H1 (cell line): ENCODE results near the gene ARHGAP25. TPM values are rescaled to one million over a fixed set of nuclear protein-coding genes. Genes with fewer than 3 reads are reported as not detected.

Experiments
- HDAC2 ChIP-seq, 2 experiments: fragments of 300-600 bp in 1 of 2; sonication (generic) in 1 of 2; IDR thresholded peaks; 2 replicates each; pipeline ENCODE4 v1.6.1; 2011 to 2012; ENCODE audit warnings: low read depth in 2 of 2, low read length in 2 of 2, mild to moderate bottlenecking in 2 of 2, moderate library complexity in 2 of 2, borderline replicate concordance in 1 of 2, inconsistent platforms in 1 of 2
- HDAC6 ChIP-seq: IDR thresholded peaks from one replicate; pipeline ENCODE4 v1.7.1; 2012; ENCODE audit warnings: low read depth, mild to moderate bottlenecking, inconsistent platforms, low read length, moderate library complexity
- KDM1A ChIP-seq: fragments of 200-600, 300-600 bp; sonication (generic); IDR thresholded peaks from 2 replicates; pipeline ENCODE4 v1.7.1; 2016; ENCODE audit warnings: mild to moderate bottlenecking, low read length, borderline replicate concordance
- TBP ChIP-seq: IDR thresholded peaks from 2 replicates; pipeline ENCODE4 v1.6.1; 2011; ENCODE audit warnings: low read depth, low read length, improper control_type of control experiment
- polyA plus RNA-seq, 7 experiments: library from polyadenylated mRNA; depleted of rRNA in 3 of 7; stranded (reverse) in 5 of 7; unstranded in 2 of 7; fragments of >200 nt in 5 of 7; fragments of 200-250 nt in 2 of 7; gene quantifications; 1 replicate in 5 of 7; 2 replicates in 1 of 7; 4 replicates in 1 of 7; pipeline versions ENCODE4 v1.2.1 to v1.2.3, GENCODE V29; 2011 to 2013; ENCODE audit warnings: missing spikeins in 2 of 7, mixed read lengths in 2 of 7
- total RNA-seq: library from RNA; stranded (reverse); fragmentation: NEBNext Ultra II Directional; extraction: Animal tissue kit (Norgen Biotek cat#: 25700); gene quantifications from 2 replicates; pipeline ENCODE4 v1.2.1, GENCODE V29; 2021

Gene ARHGAP25
- total and polyA plus RNA-seq, 2 of the 8 experiments (the other 6 are each of a cell fraction or from before 2014, with no cell fraction given), result 1.00 to 1.2 TPM

DNA sequence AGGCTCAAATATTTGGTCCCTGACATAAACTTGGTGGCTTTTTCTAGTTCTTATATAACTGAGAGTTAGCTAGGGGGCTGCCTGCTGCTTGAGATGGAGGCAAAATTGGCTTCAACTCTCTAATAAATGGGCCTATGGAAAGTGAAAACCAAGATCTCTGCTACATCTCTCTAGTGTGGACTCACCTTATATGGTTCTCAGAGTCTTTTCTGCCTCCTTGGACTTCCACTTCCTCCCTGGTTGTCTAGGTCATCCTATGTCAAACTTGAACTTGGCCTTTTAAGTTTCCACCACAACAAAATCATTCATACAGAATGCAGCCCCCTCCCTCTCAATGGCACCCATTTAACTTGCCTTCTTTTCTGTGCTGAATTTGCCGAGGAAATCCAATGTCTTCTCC, 23.9 kb upstream of the ARHGAP25 start (continued):
- TF ChIP-seq HDAC2 (IDR thresholded peaks at IDR 0.05; ENCODE audit: borderline replicate concordance in 1 of 2, low read depth in 2 of 2, low read length in 2 of 2) (no peak), TBP (no peak), HDAC6 (no peak), KDM1A (no peak)
